Frontal cortex (tissue), 4 donors: ENCODE measurements around the gene AP1M1. TPM values are rescaled to one million over a fixed set of nuclear protein-coding genes. Genes with fewer than 3 reads are reported as not detected.

Experiments
- DNase-seq, 2 donors: peaks; one replicate each; pipeline ENCODE4 v3.0.0; 2012; ENCODE audit warnings: low spot score in 2 of 2
- FAIRE-seq: peaks from 2 replicates; lab custom pipeline; 2012; peaks lifted over from hg19 to GRCh38; lab: Jason Lieb, UNC
- total RNA-seq: library from RNA; depleted of rRNA; stranded (reverse); fragments of >200 nt; gene quantifications from one replicate; pipeline ENCODE4 v1.2.3, GENCODE V29; 2014
- donor health status: control.
- donor health status: control.
- donor health status: control.

The AP1M1 gene
- total RNA-seq, 1 donor from 2014 or later: 28.1 TPM

DNA sequence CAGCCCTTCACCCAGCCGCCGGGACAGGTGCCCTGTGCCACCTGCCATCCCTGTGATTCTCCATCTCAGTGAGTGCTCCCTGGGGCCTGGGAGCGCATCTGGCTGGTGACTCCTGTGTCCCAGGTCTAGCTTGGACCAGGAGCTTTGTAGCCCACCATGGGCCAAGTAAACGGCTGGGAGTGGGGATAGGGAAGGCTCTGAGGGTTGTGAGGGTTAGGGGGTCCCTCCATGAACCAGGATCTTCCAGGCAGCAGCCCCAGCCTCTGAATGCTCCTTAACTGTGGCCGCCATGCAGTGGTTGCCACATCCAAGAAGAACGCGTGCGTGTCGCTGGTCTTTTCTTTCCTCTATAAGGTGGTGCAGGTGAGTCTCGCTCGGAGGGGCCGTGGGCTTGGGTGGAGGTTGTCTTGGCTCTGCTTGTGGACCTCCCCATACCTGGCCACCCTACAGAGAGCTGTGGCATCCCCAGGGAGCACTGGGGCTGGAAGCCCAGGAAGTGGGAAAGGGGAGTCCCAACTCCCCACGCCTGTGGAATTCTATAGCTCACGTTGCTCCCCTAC lies 8.4 kb downstream of the AP1M1 start:
- DNase-seq (no peak), FAIRE-seq (no peak)

DNA sequence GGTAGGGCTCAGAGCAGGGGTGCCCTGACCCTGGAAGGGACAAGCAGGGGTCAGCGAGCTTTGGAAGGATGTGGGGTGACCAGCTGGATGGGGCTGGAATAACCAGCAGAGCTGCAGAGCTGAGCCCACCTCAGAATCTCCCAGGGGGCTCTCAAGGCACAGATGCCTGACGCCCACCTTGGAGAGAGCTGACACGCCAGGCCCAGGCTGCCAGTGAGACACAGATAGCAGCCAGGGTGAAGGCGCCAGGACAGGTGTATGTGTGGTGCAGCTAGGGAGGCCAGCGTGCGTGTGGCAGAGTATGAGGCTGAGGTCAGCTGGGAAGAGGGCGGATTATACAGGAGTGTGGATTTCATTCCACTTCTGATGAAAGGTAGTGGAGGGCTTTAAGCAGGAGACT lies 8.9 kb downstream of the AP1M1 start:
- DNase-seq (no peak), FAIRE-seq (no peak)

DNA sequence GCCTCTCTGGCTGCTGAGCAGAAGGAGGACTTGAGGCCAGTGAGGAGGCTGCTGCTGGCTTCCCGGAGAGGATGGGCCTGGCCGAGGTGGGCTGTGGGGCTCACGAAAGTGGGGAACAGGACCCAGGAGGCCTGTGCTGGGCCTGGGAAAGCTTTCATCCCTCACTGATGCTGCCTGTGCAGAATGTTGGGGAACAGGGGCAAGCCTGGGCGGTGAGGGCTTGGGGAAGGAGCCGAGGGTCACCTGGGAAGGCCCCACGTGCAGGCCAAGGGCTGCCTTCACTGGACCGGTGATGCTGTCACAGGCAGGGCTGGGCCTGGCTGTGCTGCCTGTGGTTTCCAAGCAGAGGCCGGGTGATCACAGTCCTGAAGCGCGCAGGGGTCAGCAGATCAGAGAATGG lies 9.4 kb downstream of the AP1M1 start:
- FAIRE-seq (no peak), DNase-seq (no peak)

DNA sequence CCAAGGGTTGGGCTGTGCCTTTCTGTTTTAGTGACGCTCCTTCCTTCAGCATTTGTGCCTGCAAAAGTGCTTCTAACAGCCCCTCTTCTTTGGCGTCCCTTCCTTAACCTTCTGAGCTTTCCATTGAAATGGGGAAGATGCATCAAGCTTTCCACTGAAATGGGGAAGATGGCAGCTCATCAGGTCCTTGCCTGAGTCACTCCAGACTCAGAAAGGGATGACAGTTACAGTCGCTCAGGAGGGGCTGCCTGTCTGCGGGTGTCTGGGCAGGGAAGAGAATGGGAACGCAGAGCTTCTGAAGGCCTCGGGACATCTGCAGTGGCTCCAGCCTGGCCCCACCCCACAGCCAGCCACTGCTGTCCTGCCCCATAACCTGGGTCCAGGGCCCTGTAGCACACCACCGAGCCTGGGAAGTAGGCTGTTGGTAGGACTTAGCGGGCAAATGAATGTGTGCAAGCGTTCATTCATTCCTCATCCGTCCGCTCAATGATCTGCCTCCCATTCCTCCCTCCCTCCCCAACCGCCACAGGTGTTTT lies 9.8 kb downstream of the AP1M1 start:
- no peak for DNase-seq
- no peak for FAIRE-seq

DNA sequence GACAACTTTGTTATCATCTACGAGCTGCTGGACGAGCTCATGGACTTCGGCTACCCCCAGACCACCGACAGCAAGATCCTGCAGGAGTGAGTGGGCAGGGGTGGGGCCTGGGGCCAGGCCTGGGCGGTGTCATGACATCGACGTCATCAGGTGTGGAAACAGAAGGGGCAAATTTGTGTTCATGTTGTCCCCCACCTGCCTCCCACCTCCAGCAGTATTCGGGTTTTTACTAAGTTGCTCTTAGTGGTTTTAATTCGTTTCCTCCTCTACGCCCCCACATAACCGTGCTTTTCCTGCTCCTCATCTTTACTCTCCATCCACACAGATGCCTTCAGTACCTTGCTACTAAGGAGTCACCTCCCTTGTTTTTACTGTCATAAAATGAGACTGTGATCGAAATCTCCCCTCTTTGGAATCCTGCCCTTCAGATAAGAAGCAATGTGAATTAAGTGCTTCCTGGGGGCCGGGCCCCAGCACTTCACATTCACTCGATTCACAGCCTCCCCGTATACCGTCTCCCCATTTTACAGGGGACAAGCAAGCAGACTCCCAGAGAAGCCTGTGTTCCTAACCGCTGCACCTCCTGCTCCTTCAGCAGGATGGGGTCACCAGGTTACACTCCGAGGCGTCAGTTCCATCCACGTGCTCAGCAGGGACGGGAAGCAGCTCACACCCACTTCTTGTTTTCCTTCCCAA lies 10.5 kb downstream of the AP1M1 start:
- FAIRE-seq: no peak
- DNase-seq: no peak

DNA sequence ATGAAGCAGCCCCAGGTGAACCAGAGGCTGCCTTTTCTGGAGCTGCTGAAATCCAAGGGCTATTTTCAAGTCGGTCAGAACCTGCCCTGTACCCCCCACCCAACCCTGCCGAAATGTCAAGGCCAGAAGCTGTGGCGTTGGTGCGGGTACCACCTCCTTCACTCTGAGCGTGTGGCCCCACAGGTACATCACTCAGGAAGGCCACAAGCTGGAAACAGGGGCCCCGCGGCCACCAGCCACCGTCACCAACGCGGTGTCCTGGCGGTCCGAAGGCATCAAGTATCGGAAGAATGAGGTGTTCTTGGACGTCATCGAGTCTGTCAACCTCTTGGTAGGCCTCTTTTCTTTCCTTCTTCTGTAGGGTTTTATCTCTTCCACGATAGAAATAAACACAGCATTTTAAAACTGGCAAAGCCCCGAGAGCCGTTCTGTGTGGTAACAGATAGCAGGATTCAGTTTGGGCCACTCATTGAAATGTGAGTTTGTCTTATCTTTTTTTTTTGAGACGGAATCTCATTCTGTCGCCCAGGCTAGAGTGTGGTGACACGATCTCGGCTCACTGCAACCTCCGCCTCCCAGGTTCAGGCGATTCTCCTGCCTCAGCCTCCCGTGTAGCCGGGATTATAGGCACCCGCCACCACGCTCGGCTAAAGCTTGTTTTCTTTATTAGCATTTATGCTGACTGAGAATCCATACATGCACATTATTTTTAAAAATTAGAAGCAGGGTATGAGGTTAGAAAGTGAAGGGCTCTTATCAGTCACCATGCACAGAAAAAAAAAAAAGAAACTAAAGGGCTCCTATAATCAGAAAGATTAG lies 11.3 kb downstream of the AP1M1 start:
- no peak for DNase-seq
- FAIRE-seq: no peak

DNA sequence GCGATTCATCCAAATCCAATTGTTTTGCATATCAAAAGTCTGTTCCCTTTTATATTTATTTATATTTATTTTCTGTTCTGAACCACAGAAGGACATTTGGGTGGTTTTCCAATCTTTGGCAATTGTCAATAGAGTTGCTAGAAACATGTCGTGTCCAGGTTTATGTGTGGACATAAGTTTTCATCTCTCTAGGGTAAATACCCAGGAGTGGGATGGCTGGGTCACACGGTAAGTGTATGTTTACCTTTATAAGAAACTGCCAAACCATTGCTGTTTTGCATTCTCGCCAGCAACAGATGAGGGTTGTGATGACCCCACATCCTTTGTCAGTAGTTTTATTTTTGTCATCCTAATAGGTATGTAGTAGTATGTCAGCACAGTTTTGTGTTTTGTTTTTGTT lies 12.5 kb downstream of the AP1M1 start:
- no peak for FAIRE-seq
- DNase-seq: no peak

DNA sequence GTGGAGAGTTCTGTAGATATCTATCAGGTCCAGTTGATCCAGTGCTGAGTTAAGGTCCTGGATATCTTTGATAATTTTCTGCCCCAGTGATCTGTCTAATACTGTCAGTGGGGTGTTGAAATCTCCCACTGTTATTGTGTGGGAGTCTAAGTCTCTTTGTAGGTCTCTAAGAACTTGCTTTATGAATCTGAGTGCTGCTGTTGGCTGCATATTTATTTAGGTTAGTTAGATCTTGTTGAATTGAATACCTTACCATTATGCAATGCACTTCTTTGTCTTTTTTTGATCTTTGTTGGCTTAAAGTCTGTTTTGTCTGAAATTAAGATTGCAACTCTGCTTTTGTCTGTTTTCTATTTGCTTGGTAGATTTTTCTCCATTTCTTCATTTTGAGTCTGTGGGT lies 15.4 kb downstream of the AP1M1 start:
- no peak for FAIRE-seq
- DNase-seq: no peak

DNA sequence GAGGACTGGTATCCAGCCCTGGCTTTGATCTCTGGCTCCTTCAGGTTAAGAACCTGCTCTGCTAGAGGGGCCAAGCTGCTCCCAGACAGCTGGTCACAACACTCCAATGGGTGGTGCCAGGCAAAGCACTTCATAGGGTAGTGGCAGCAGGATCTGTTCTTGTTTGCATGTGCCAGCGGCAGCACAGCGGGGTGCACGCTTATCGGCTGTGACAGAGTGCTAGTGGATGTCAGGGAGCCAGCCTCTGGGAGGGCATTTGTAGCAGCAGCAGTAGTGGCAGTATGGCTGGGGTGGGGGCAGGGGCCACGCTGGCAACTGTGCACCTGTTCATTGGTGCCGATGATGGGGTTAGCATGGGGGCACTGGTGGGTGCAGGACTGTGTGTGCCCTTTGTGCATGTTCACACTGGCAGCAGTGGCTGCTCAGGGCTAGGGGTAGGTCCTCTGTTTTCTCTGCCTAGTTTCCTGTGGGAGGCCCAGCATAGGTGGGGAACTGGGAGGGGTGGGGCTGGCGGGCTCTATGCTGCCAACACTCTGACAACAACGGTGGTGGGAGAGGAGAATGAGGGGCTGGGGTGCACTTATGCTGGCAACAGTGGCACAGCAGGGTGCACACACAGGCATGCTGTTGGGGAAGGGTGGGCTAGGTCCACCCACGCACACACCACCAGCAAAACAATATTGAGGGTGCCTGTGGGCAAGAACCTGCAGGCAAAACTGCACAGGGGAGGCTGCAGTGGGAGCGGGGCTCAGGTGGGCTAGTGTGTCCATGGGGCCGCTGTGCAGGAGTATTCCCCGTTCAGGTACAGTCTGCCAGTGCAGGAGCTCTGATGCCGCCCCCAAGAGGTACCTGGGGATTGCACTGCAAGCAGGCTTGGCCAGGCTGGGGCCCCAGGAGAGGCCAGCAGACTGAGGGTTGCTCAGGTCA lies 19.3 kb downstream of the AP1M1 start:
- FAIRE-seq (no peak), DNase-seq (no peak)

DNA sequence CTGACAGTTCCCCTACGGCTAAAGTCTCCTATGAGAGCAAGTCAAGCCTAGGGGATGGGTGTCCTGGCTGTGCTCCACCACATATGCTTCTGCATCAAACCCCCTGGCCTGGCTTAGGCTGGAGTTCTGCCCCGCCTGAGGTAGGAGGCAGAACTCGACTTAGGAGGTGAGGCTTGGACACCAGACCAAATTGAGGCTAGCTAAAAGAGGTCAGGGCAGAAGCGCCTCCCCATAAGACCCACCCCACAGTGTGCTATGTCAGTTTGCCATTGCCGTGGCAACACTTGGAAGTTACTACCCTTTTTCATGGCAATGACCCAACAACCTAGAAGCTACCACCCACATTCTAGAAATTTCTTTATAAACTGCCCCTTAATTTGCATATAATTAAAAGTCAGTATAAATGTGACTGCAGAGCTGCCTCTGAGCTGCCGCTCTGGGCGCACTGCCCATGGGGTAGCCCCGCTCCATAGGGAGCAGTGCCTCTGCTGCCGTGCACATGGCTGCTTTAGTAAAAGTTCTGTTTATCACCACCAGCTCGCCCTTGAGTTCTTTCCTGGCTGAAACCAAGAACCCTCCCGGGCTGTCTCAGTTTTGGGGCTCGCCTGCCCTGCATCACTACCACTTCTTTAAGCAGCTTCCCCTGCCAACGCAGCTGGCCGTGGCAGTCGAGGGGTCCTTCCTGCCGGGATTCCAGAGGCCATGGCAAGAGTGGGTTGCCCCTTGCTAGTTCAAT lies 20.2 kb downstream of the AP1M1 start:
- no peak for FAIRE-seq
- DNase-seq: no peak

DNA sequence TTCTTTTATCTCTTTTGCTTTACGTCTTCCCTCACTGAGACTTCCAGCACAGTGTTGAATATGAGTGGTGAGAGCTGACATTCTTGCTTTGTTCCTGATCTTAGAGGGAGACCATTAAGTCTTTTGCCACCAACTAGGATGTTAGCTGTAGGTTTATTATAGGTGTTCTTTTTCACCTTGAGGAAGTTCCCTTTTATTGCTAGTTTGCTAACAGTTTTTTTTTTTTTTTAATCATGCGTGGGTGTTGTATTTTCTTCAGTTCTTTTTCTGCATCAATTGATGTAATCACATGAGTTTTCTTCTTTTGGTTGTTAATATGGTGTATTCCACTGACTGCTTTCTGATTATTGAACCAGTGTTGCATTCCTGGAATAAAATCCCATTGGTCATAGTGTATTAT lies 21.1 kb downstream of the AP1M1 start:
- no peak for FAIRE-seq
- DNase-seq: no peak

DNA sequence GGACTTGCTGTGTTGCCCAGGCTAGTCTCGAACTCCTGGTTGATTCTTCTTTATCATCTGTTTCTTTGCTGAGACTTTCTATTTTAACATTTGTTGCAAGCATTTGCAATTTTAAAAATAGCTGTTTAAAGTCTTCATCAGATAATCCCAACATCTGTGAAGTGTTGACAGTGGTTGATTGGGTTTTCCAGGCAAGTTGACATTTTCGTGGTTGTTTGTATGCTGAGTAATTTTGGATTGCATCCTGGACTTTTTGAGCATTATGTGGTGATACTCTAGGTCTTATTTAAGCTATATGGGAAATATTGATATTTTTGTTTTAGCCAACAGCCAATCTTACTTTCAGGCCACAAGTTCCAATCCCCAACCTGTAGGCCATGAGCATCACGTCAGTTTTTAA lies 25.1 kb downstream of the AP1M1 start:
- DNase-seq: no peak
- no peak for FAIRE-seq

DNA sequence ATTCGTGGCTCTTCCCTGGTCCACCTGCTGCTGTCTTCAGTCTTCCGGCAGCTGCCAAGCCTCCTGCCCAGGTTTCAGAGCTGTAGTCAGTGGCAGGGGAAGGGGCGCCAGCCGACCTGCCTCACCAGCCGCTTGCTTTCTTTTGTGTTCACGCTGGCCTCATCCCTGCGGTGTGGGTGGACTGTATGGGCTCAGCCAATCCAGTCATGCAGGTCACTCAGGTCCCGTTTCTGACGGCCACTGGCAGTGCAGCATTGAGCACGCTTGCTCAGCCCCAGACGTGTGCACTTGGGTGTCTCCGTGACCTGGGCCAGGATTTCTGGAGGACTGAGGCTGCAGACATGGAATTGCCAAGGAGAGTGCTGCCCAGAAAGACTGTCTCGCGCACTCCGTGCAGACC lies 26.0 kb downstream of the AP1M1 start:
- no peak for DNase-seq

DNA sequence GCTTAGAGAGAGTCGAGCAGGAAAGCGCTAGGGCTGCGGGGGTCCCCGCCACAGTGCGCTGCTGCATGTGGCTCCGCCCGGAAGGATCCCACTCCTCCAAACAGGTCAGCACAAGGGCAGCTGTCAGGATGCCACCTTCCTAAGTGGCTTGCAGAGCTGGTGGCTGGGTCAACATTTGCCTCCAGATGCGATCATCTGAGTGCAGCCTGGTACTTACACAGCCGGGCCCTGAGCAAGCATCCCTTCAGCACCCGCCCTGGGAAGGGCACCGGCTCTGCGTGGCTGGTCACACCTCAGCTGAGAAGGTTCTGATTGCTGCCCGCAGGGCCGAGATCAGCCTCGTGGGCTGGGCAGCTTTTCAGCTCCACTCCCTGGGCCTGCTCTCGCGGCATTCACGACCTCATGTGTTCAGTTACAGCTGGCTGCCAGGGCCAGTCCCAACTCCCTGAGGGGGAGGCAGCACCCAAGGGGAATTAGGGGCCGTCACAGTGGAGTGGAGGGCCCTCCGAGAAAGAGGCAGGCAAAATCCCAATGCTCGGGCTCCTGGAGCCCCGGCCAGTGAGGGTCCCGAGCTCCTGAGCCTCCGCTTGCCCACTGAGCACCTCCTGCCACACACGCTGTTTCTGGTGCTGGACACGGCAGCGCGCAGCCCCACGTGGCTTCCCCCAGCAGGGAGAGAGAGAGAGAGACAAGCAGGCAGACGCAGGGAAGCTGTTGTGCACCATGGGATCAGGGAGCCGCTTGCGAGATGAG lies 26.8 kb downstream of the AP1M1 start:
- FAIRE-seq (no peak), DNase-seq (no peak)

More for the DNA sequence above, 26.0 kb downstream of the AP1M1 start:
- no peak for FAIRE-seq

DNA sequence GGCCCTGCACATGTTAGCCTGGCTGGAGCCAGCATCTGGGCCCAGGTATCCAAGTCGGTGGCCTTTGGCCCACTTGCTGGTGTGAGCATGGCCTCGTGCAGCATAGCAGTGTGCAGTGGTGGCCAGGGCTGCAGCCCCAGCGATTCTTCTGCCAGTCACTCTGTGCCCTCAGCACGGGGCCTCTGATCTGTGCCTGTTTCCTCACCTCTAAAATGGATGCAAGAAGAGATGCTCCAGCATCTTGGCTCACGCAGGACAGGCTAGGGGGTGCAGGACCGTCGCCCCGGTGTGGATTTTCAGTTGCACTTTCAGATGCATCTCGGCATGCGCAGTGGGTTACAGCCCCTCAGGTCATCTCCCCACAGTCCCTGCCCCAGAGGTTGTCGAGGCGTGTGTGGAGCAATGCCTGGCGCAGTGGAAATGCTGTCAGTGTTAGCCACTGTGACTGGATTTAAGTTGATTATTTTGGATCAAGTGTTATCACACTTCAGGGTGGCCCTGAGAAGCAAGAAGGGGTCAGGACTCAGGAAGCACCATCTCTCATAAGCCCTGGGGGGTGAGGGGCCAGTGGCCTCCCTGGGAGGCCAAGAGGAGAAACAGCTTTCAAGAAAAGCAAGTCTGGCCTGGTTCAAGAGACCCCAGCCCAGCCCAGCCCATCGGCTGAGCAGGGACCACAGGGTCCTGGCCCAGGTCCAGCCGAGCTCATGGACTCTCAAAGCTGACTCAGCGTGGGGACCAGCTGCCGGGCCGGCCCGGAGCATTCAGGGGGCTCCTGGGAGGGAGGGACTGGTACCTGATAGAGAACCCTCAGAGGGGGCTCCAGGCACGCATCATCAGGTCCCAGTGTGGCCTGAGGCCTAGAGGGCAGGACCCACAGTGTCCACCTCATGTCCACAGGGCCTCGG lies 27.8 kb downstream of the AP1M1 start:
- FAIRE-seq (no peak), DNase-seq (no peak)

DNA sequence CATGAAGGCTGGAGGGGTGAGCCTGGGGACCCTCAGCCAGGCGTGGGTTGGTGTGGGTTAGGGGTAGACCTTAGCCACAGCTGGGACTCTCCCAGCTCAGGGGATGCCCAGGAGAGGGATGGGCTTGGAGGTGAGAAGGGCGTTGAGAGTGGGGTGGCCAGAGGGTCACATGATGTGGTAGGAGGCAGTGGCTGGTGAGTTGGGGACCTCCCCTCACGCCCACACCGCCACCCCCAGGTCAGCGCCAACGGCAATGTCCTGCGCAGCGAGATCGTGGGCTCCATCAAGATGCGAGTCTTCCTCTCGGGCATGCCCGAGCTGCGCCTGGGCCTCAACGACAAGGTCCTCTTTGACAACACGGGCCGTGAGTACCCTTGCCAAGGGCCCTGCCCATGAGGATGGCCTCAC lies 28.5 kb downstream of the AP1M1 start:
- FAIRE-seq (no peak), DNase-seq (no peak)
